Activated gamma-delta T cell (primary cell): Measurements from ENCODE around the gene WDR5.

Experiments
- DNase-seq: peaks from one replicate; lab custom pipeline; 2025; lab: John Stamatoyannopoulos, UW

WDR5 gene

DNA sequence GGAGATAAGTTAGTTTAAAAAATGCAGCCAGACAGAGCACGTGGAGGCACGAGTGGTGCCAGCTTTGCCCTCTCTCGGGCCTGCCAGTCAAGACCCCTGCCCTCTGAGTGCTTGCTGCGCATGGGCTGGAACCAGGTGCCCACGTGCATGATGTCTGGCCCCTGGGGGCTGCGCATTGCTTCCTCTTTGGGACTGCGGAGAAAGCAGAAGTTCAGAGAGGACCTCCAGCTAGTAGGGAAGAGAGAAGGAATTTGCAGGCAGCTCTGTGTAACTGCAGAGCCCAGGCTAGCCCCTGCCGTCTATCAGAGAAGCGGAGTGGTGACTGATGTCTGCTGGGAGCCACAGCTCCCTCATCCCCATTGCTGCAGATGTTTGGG, 38.2 kb downstream of the WDR5 start:
- DNase-seq: no peak

DNA sequence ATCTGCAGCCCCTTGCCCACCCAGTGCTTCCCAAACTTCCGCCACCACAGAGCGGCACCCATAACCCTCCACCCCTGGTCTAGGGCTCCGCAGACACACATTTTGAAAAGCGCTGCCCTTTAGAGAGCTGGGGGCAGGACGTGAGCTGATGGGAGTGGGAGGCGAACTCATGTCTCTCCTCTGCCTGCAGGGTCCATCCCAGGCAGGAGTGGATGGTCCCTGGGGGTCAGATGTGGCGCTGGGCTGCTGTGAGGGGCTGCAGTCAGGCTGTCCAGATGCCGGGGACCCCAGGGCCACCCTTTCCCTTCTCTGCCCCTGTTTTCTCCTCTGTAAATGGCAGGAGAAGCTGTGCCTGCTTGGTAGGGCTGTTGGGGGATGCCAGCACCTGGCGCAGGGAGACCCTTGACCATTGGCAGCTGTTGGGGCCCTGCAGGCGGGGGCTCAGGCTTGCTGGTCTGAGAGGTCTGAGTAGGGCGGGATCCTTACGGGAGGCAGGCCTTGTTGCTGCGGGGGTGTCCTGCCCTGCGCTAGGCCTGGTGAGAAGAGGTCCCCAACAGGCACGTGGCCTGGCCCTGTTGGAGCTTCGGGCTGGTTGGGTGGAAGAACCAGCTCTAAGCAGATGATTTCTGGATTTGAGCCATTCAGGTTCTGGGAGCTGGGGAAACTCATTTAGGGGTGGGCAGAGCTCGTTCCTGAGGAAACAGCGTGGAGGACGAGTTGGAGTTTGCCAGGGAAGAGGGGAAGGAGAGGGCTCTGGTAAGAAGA, 38.8 kb downstream of the WDR5 start:
- DNase-seq: no peak

DNA sequence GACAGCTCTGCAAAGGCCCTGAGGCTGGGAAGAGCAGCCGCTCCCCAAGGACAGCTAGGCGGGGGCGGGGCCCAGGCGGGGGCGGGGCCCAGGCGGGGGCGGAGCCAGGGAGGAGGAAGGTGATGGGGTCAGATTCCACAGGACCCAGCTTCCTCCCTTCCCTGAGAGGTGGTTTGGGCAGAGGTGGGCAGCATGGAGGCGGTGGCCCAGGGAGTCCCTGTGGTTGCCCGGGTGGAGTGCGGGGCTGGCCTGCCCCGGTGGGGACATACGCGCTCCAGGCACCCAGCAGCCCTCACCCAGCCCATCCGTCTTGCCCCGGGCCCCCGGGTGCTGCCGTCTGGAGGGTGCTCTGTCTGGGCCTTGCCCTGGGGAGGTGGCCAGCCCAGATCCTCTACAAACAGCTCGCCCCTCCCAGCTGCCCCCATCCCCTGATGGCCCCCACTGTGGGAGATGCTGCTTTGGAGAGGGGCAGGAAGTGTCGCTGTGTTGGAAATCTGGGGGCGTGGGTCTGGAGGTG, 39.5 kb downstream of the WDR5 start:
- no peak for DNase-seq

DNA sequence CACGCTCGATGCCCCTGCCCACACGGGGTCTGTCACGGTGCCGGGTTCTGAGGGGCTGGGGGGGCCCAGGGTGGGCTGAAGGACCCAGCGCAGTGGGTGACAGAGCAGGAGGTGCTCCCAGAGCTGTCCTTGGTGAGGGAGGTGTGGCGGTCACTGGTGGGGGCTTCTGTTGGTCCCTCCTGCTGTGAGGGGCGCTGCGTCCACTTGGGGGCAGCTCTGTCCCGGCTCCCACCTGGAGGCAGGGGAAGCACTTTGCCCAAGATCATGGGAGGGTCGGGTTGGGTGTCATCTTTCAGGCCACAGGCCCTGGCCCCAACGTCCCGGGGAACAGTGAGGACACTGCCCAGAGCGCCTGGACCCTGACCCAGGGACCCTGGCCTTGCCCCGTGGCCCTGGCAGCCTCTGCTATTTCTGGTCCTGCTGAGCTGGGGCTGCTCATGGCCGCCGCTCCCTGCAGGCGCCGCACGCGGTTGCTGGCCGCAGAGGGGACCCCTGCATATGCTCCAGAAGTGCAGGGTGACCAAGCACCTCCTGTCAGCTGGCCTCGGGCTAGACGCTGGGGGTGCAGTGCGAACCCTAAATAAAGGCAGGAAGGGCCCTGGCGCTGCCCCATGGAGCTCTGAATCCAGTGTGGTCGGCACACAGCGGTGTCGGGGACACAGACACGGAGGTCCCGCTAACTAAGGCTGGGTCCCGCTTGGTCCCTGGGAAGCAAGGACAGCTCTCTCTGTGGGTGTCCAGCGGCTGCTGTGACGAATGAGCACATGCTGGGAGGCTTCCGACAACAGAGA, 40.1 kb downstream of the WDR5 start:
- no peak for DNase-seq

DNA sequence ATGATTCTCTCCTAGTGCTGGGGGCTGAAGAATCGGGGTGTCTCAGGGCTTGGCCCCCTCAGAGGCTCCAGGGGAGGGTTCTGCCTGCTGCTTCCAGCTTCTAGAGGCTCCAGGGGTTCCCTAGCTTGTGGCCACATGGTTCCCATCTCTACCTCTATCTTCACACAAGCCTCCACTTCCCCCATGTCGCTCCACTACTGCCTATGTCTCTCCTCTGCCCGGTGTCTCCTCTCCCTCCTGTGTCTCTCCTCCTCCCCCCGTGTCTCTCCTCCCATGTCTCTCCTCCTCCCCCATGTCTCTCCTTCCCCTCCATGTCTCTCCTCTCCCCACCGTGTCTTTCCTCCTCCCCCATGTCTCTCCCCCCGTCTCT, 40.7 kb downstream of the WDR5 start:
- DNase-seq: no peak

DNA sequence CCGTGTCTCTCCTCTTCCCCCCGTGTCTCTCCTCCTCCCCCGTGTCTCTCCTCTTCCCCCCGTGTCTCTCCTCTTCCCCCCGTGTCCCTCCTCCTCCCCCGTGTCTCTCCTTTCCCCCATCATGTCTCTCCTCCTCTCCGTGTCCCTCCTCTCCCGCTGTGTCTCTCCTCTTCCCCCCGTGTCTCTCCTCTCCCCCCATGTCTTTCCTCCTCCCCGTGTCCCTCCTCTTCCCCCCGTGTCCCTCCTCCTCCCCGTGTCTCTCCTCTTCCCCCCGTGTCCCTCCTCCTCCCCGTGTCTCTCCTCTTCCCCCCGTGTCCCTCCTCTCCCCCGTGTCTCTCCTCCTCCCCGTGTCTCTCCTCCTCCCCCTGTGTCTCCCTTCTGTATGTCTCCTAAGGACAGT, 41.3 kb downstream of the WDR5 start:
- no peak for DNase-seq

DNA sequence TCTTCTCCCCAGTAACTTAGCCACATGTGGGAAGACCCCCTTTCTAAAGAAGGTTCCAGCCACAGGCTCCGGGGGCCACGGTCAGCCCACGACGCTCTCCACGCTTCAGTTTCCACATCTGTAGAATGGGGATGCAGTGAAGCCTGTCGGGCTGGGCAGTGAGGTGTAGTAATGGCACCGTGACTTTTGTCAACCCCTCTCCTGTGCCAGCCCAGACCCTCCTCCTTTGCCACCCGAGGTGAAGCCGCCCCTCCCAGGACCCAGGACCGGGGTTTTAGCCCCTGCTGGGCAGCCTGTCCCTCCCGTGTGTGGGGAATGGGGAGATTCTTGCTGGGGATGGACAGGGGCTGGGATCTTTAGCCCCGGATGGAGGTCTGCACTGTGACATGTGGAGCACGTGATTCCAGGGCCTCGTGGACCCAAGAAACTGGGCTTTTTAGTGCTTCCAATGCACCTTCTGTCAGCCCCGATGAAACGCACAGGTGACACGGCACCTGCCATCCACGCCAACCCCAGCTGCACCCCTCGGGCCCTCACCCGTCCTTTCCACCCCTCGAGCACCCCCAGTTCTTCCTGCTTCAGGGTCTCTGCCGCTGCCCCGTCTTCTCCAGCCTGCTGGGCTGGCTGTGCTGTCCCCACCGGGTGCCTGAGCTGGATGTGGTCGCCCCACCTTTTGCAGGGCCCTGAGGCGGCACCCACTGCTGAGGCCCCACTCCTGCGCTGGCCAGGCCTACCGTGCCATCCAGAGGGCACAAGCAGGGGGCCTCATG, 41.9 kb downstream of the WDR5 start:
- no peak for DNase-seq

DNA sequence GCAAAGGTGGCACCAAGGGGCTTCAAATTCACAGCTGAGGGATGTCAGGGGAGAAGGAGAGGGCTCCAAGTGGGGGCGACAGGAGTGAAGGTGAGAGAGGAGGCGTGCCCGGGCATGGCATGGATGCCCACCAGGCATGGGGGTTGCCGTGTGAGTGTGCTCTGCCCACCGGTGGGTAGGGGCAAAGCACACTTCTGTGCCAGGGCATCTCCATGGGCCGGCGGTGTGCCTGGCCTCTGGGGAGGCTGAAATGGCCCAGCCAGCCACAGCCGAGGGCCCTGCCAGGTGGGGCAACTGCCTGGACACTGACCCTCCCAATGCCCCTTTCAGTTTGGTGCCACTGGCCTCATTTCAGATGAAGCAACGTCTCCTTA, 42.5 kb downstream of the WDR5 start:
- no peak for DNase-seq

DNA sequence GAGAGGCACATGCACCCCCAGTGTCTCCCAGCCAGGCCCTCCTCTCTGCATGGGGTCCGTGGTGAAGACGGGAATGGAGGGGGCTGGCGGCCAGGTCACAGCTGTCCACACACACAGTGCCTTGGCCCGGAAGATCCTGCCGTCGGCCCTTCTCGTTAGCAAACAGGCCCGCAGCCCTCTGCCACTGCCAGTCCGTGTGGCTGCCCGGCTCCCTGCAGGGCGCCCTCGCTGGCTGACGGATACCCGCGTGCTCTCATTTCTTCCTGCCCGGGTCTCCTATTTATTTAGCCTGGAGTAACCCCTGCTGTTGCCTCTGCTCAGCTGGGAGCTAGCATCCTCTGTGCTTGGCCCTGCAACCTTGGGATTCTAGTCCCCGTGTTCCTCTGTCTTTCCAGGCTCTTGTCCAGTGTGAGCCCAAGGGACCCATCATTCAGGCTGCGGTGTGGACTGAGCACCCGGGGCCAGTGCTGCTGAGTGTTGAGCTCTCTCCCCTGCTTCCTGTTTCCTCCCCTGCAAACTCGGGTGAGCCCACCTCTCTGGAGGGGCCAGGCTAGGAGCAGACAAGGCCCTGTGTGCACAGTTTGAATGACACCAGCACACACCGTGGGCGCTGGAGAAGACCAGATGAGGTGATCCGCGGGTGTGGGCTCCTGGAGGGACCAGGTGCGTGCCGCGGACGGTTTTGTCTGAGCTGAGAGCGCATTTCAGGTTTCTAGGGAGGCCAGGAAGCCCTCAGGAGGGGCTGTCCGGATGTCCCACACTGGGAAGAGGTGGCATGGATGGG, 43.1 kb downstream of the WDR5 start:
- DNase-seq: no peak

DNA sequence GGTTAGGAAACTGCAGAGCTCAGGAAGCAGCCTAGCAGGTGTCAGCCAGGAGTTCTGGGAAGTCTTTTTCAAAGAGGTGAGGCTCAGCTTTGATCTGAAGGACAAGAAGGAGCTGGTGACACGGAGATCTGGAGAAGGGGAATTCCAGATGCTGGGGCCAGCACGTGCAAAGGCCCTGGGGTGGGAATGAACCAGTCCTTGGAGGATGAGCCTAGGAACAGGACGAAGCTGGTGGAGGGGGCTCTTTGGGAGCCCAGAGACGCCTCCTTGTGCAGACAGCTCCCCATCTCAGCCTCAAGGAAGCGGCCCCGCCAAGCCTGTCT, 43.7 kb downstream of the WDR5 start:
- DNase-seq: no peak

DNA sequence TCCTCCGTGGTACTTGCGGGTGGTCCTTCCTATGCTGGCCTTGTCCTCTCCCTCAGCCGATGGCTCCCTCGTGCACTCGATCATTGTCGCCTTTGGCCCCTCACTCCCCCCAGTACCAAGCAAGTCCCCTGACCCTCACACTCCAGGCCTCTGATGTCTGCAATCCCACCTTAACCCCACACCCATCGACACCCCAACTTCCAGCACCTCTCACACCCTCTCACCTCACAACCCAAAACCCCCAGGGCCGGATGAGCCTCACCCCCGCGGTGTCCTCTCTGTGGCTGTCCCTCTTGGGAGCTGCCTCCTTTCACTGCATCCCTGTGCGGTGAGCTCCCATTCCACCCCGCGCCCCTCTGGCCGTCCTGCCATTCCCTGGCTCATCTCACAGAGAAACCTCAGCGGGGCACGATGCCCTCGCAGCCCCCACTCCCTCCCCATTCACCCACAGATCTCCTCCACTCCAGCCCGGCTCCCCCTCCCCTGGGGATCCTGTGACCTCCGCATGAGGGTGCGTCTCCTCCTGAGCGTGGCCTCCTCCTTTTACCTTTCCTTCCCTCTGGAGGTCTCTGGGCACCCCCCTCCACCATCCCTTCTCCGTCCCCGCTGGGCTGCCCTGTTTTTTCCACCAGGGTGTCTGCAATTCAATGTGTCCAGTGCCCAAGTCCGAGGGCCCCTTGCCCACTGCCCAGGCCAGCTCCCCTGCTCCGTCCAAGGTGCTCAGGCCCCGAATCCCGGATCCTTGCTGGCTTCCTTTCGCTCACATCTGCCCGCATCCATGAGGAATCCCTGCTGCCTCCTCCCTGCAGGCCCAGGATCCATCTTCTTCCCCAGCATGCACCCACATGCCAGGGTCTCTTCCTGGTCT, 44.3 kb downstream of the WDR5 start:
- no peak for DNase-seq

DNA sequence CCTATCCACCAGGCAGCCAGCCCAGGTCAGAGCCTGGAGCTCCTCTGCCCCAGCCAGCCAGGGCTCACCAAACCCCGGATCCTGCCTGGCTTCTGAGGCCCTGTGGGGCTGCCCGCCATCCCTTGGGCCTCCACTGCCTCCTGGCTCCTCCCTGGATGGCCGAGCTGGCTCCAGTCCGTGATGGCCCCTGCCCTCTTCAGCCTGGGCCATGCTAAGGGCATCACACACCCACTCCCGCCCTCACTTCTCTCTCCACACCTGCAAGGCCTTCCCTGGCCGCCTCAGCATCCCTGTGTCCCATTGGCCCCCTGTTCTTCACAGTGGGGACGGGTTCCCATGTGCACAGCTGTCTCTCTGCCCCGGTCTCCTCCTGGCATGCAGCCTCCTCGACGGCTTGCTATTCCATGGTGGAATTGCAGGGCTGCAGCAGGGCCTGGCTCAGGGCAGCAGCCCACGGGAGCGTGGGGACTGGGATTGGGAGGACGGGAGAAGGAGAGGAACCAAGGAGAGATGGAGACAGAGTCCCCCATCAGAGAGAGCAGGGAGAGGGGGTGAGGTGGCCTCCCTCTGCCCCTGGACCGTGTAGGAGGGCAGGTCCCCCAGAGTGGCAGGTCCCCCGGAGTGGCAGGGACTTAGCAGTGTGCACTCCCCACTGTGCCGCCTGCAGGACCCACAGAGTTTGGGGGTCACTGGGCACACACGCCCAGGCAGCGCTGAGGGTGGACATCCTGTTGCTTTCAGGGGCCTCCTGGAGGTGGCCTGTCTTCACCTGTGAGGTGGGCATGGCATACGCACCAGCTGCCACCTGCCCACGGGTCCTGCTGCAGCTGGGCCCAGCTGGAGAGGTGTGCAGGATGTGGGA, 45.1 kb downstream of the WDR5 start:
- no peak for DNase-seq

DNA sequence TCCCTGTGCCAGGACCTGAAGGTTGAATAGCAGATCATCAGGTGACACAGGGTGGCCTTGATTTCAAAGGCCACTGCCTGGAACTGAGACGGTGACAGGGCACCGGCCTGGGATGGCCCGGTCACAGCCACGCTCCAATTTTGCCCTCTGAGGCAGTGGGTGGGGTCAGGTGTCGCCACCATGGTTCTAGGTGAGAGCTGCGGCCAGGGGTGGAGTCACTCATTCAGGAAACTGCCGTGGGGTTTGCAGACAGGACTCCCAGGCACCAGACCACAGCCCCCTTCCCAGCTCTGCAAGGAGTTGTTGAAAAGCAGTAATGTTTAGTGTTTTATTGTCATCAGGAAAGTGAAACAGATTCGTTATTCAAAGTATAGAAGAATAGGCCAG, 45.8 kb downstream of the WDR5 start:
- no peak for DNase-seq

DNA sequence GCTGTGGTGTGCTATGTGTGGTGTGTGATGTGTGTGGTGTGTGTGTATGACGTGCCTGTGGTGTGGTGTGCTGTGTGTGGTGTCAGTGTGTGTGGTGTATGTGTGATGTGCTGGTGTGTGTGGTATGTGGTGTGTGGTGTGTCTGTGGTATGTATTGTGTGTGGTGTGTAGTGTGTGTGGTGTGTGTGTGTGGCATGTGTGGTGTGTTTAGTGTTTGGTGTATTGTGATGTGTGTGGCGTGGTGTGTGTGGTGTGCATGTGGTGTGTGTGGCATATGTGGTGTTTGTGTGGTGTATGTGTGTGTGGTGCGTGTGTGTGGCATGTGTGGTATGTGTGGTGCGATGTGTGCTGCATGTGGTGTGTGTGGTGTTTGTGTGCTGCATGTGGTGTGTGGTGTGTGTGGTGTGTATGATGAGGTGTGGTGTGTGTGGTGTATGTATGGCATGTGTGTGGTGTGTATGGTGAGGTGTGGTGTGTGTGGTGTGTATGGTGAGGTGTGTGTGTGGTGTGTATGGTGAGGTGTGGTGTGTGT, 46.7 kb downstream of the WDR5 start:
- DNase-seq: no peak

DNA sequence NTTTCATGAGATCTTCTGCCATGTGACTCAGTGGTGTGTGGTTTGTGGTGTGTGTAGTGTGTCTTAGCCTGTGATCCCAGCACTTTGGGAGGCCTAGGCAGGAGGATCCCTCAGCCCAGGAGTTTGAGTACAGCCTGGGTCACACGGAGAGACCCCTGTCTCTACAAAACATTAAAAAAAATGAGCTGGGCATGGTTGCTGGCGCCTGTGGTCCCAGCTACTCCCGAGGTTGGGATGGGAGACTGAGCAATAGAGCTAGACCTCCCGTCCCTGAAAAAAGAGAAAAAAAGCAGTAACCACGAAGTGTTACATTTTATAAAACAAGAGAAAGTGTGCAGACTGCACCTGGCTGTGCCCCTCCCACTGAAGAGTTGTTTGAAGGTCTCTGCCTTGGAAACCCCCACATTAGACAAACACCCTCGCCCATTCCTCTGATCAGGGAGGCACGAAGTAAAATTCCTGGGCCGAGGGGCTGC, 49.7 kb downstream of the WDR5 start:
- no peak for DNase-seq

DNA sequence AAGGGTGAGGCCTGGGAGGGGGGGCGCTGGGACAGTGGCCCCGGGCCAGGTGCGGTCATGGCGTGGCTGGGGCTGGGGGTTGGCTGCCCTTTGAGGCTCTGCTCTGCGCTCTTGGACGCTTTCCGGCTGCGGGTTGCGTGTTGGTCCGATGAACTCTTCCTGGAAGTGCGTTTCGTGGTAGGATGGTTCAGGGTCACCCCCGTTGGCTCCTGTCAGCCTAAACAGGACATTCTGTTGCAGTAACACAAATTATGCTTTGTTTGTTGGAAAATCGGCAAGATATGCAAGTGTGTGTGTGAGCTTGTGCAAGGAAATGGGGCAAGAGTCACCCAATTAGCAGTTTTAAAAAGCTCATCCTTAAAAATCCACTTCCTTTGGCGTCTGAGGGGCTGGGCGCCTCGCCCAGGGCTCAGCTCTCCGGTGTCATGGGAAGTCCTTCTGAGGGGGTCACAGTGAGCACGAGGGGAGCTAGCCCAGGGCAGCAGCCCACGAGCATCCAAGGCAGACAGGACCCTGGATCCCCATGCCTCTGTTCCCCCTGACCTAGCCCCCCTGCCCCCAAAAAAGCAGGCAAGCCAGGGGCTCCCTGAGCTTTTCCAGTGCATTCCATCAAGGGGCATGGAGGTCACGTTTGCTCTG, 50.7 kb downstream of the WDR5 start:
- no peak for DNase-seq

DNA sequence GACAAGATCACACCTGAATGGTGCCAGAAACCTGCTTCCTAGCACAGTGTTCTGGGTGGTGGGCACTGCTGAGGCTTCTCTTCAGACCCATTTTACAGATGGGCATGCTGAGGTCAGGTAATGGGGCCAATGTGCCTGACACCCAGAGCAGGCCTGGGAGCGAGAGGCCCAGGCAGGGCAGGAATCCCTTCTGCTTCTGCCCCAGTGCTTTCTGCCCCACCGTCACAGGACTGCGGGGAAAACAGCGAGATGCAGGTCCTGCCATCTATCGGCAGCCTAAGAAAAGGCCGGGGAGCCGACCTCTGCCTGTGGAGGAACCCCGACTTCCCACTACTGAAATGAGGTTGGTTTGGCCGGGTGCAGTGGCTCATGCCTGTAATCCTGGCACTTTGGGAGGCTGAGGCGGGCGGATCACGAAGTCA, 51.2 kb downstream of the WDR5 start:
- no peak for DNase-seq

DNA sequence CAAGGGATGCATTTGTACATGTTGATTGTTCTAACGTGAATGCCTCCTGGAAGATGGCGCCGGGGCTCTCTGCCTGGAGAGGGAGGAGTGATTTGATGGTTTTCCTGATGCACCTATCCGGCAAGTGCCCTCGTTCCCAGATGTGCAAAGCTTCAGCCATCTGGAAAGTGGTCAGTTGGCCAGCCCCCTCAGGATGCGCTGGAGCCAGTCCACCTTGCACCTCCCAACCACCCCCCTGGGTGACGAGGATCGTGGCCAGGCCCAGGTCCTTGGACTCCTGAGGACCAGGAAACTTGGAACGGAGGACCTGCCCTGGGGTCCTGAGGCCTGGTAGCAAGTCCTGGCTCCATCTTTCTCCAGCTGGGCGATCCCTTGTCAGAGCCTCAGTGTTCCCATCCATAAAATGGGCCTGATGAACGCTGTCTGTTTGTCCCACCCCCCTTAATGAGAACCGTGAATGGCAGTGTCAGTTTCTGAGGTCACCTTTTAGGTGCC, 52.1 kb downstream of the WDR5 start:
- no peak for DNase-seq
